Stimulated activated naive B cell treated with anti-CD40 and anti-IgM and Interleukin-4, amounts not matched to agents 10 μg/mL and 1 μg/mL and 100 μg/mL, for 72 hours (primary cell): Measurements from ENCODE around the gene CENPO.
"Not testable (repeated sequence)": the region's sequence is repeated elsewhere in the genome, so short reads cannot be mapped to it uniquely, and the experiment has no call there.

Experiments
- ATAC-seq, 2 donors: fragments of 150-1000 bp; cut with Tn5 transposase; replicated peaks; 2 replicates each; pipeline ENCODE4 v1.10.0; 2021; ENCODE audit warnings: moderate library complexity in 1 of 2
- DNase-seq: peaks from one replicate; pipeline ENCODE4 v3.0.0; 2021
- H3K27ac Mint-ChIP-seq: one replicate; pipeline ENCODE4 v1.8.0; 2022; ENCODE audit warnings: mild to moderate bottlenecking, mixed read lengths
- H3K27me3 Mint-ChIP-seq, 2 donors: one replicate each; pipeline ENCODE4 v1.8.0; 2022; ENCODE audit warnings: mixed read lengths in 2 of 2
- H3K36me3 Mint-ChIP-seq, 2 donors: one replicate each; pipeline ENCODE4 v1.8.0; 2022; ENCODE audit warnings: mixed read lengths in 2 of 2, mild to moderate bottlenecking in 1 of 2
- H3K4me1 Mint-ChIP-seq, 2 donors: one replicate each; pipeline ENCODE4 v1.8.0; 2022; ENCODE audit warnings: mixed read lengths in 2 of 2, mild to moderate bottlenecking in 1 of 2
- H3K4me3 Mint-ChIP-seq, 2 donors: one replicate each; pipeline ENCODE4 v1.8.0; 2022; ENCODE audit warnings: mild to moderate bottlenecking in 2 of 2, mixed read lengths in 2 of 2, moderate library complexity in 1 of 2
- H3K9me3 Mint-ChIP-seq, 2 donors: one replicate each; pipeline ENCODE4 v1.8.0; 2022; ENCODE audit warnings: mixed read lengths in 2 of 2, mild to moderate bottlenecking in 1 of 2

Gene CENPO

GRCh38 chr2:24771061-24771460 lies 22.2 kb upstream of the CENPO start:
- H3K27me3 Mint-ChIP-seq = peaks cover 0 to 6% of the 10 kb centered on the region in 2 donors
- H3K4me1 Mint-ChIP-seq = peaks cover 0 to 2% of the 10 kb centered on the region in 2 donors
- no peak for ATAC-seq
- no peaks in the 10 kb centered on the region for H3K9me3 Mint-ChIP-seq
- no peak overlapping the region for H3K27ac Mint-ChIP-seq
- H3K4me3 Mint-ChIP-seq = no peak overlapping the region
- DNase-seq = no peak
- peaks cover 15 to 22% of the 10 kb centered on the region in 2 donors for H3K36me3 Mint-ChIP-seq

GRCh38 chr2:24771764-24772586 lies 21.2 kb upstream of the CENPO start:
- DNase-seq (no peak), ATAC-seq (no peak)
- H3K36me3 Mint-ChIP-seq = peaks cover 12 to 13% of the 10 kb centered on the region in 2 donors
- H3K27ac Mint-ChIP-seq = no peak overlapping the region
- H3K4me1 Mint-ChIP-seq = peaks cover 0 to 3% of the 10 kb centered on the region in 2 donors
- peaks cover 6 to 14% of the 10 kb centered on the region in 2 donors for H3K27me3 Mint-ChIP-seq
- no peak overlapping the region for H3K4me3 Mint-ChIP-seq
- no peaks in the 10 kb centered on the region for H3K9me3 Mint-ChIP-seq

- Mint-ChIP-seq H3K36me3 (peaks cover 5 to 10% of the 10 kb centered on the region in 2 donors), H3K27me3 (peaks cover 11 to 27% of the 10 kb centered on the region in 2 donors), H3K4me3 (no peak overlapping the region), H3K27ac (no peak overlapping the region), H3K4me1 (peaks cover 0 to 3% of the 10 kb centered on the region in 2 donors), H3K9me3 (no peaks in the 10 kb centered on the region)
- ATAC-seq (no peak), DNase-seq (no peak)
Measured at GRCh38 chr2:24774373-24774772, 18.9 kb upstream of the CENPO start.

- Mint-ChIP-seq H3K27me3 (peaks cover 33 to 57% of the 10 kb centered on the region in 2 donors), H3K9me3 (no peaks in the 10 kb centered on the region), H3K27ac (no peak overlapping the region), H3K36me3 (peaks cover 0 to 8% of the 10 kb centered on the region in 2 donors), H3K4me1 (peaks cover 0 to 2% of the 10 kb centered on the region in 2 donors), H3K4me3 (no peak overlapping the region)
- no peak for ATAC-seq
- no peak for DNase-seq
Measured at GRCh38 chr2:24779116-24779515, 14.1 kb upstream of the CENPO start.

- no peak overlapping the region for H3K4me3 Mint-ChIP-seq
Measured at GRCh38 chr2:24783641-24784040, 9.6 kb upstream of the CENPO start.

GRCh38 chr2:24785671-24786321 lies 7.4 kb upstream of the CENPO start:
- H3K9me3 Mint-ChIP-seq = no peaks in the 10 kb centered on the region
- ATAC-seq (peak; percentile 100), DNase-seq (peak; percentile 63)
- H3K27ac Mint-ChIP-seq = peak overlapping the region; percentile 89
- H3K27me3 Mint-ChIP-seq = peaks cover 21 to 40% of the 10 kb centered on the region in 2 donors
- H3K4me3 Mint-ChIP-seq = peak overlapping the region; percentile 38 to 63
- peaks cover 14 to 22% of the 10 kb centered on the region in 2 donors for H3K4me1 Mint-ChIP-seq
- H3K36me3 Mint-ChIP-seq = peaks cover 20 to 27% of the 10 kb centered on the region in 2 donors

More at GRCh38 chr2:24783641-24784040, 9.6 kb upstream of the CENPO start:
- Mint-ChIP-seq H3K27ac (no peak overlapping the region), H3K4me1 (peaks cover 14 to 22% of the 10 kb centered on the region in 2 donors), H3K27me3 (peaks cover 26 to 41% of the 10 kb centered on the region in 2 donors), H3K36me3 (peaks cover 4 to 17% of the 10 kb centered on the region in 2 donors), H3K9me3 (no peaks in the 10 kb centered on the region)
- no peak for ATAC-seq
- DNase-seq = no peak

GRCh38 chr2:24787532-24787931 lies 5.7 kb upstream of the CENPO start:
- H3K27me3 Mint-ChIP-seq = peaks cover 12 to 24% of the 10 kb centered on the region in 2 donors
- peaks cover 20 to 24% of the 10 kb centered on the region in 2 donors for H3K36me3 Mint-ChIP-seq
- H3K4me3 Mint-ChIP-seq = no peak overlapping the region
- ATAC-seq (no peak), DNase-seq (no peak)
- no peak overlapping the region for H3K27ac Mint-ChIP-seq
- no peaks in the 10 kb centered on the region for H3K9me3 Mint-ChIP-seq
- peaks cover 17 to 26% of the 10 kb centered on the region in 2 donors for H3K4me1 Mint-ChIP-seq

- no peak for DNase-seq
- ATAC-seq = no peak
- H3K27me3 Mint-ChIP-seq = peaks cover 4 to 15% of the 10 kb centered on the region in 2 donors
- H3K9me3 Mint-ChIP-seq = no peaks in the 10 kb centered on the region
- H3K27ac Mint-ChIP-seq = no peak overlapping the region
- peaks cover 17 to 29% of the 10 kb centered on the region in 2 donors for H3K4me1 Mint-ChIP-seq
- no peak overlapping the region for H3K4me3 Mint-ChIP-seq
- H3K36me3 Mint-ChIP-seq = peaks cover 20 to 30% of the 10 kb centered on the region in 2 donors
Measured at GRCh38 chr2:24788816-24789215, 4.4 kb upstream of the CENPO start.

- peaks cover 4 to 15% of the 10 kb centered on the region in 2 donors for H3K27me3 Mint-ChIP-seq
- no peak for ATAC-seq
- H3K4me3 Mint-ChIP-seq = no peak overlapping the region
- H3K36me3 Mint-ChIP-seq = peaks cover 24 to 27% of the 10 kb centered on the region in 2 donors
- DNase-seq = no peak
- H3K27ac Mint-ChIP-seq = no peak overlapping the region
- no peaks in the 10 kb centered on the region for H3K9me3 Mint-ChIP-seq
- peaks cover 6 to 16% of the 10 kb centered on the region in 2 donors for H3K4me1 Mint-ChIP-seq
Measured at GRCh38 chr2:24791452-24791851, 1.8 kb upstream of the CENPO start.

- ATAC-seq (no peak), DNase-seq (no peak)
- peak overlapping the region; percentile 96 to 99 for H3K4me3 Mint-ChIP-seq
- peaks cover 3 to 15% of the 10 kb centered on the region in 2 donors for H3K27me3 Mint-ChIP-seq
- H3K27ac Mint-ChIP-seq = peak overlapping the region; percentile 100
- peaks cover 6 to 22% of the 10 kb centered on the region in 2 donors for H3K4me1 Mint-ChIP-seq
- H3K36me3 Mint-ChIP-seq = peaks cover 30 to 37% of the 10 kb centered on the region in 2 donors
- H3K9me3 Mint-ChIP-seq = no peaks in the 10 kb centered on the region
Measured at GRCh38 chr2:24792542-24792873, 717 bp upstream of the CENPO start.

- Mint-ChIP-seq H3K4me3 (peak overlapping the region; percentile 96 to 99), H3K4me1 (peaks cover 8 to 26% of the 10 kb centered on the region in 2 donors), H3K9me3 (no peaks in the 10 kb centered on the region), H3K36me3 (peaks cover 26 to 39% of the 10 kb centered on the region in 2 donors), H3K27ac (peak overlapping the region; percentile 100), H3K27me3 (peaks cover 0 to 3% of the 10 kb centered on the region in 2 donors)
- no peak for ATAC-seq
- no peak for DNase-seq
Measured at GRCh38 chr2:24793761-24794435, 673 bp downstream of the CENPO start.

- ATAC-seq (no peak), DNase-seq (no peak)
- no peak overlapping the region for H3K27ac Mint-ChIP-seq
- H3K4me3 Mint-ChIP-seq = no peak overlapping the region
- H3K9me3 Mint-ChIP-seq = peaks cover 0 to 2% of the 10 kb centered on the region in 2 donors
- peaks cover 5 to 21% of the 10 kb centered on the region in 2 donors for H3K4me1 Mint-ChIP-seq
- peaks cover 33 to 48% of the 10 kb centered on the region in 2 donors for H3K36me3 Mint-ChIP-seq
- H3K27me3 Mint-ChIP-seq = no peaks in the 10 kb centered on the region
Measured at GRCh38 chr2:24797644-24798043, 4.4 kb downstream of the CENPO start.

GRCh38 chr2:24800487-24800886 lies 7.3 kb downstream of the CENPO start:
- not testable (repeated sequence) for H3K27ac Mint-ChIP-seq, H3K4me3 Mint-ChIP-seq, ATAC-seq, DNase-seq, H3K9me3 Mint-ChIP-seq, H3K27me3 Mint-ChIP-seq
- H3K36me3 Mint-ChIP-seq = peaks cover 43 to 64% of the 10 kb centered on the region in 2 donors
- peaks cover 3 to 13% of the 10 kb centered on the region in 2 donors for H3K4me1 Mint-ChIP-seq
